Measurements from ENCODE around the gene TMEM218. TPM values are rescaled to one million over a fixed set of nuclear protein-coding genes. Genes with fewer than 3 reads are reported as not detected.

The TMEM218 gene
- total RNA-seq, 1 experiment from 2014 or later: 14.3 TPM

GRCh38 chr11:125086633-125087296 lies 24.7 kb downstream of the TMEM218 start:
- Histone ChIP-seq H3K9ac (ENCODE audit: extremely low read depth, insufficient read length, low read length) (no peak overlapping the region), H3K9me3 (ENCODE audit: control insufficient read depth, low read depth, low read length) (no peaks in the 10 kb centered on the region), H2BK12ac (ENCODE audit: insufficient read length, low read depth, low read length) (no peak overlapping the region), H3K23ac (ENCODE audit: insufficient read length, low read depth, low read length) (no peak overlapping the region), H3K18ac (ENCODE audit: insufficient read length, low read depth, low read length) (no peak overlapping the region), H2AK5ac (ENCODE audit: insufficient read length, low read length) (no peak overlapping the region), H3K23me2 (ENCODE audit: insufficient read length, low read depth, low read length, poor library complexity, severe bottlenecking) (no peaks in the 10 kb centered on the region), H4K20me1 (ENCODE audit: control insufficient read depth, insufficient read depth, insufficient read length) (no peaks in the 10 kb centered on the region), H3T11ph (ENCODE audit: low read length) (no peak overlapping the region), H3K27ac (ENCODE audit: insufficient read length, low read depth, low read length) (no peak overlapping the region), H2BK20ac (ENCODE audit: low read depth, low read length, poor library complexity, severe bottlenecking) (no peak overlapping the region), H3K56ac (ENCODE audit: insufficient read length, low read depth, low read length) (no peak overlapping the region), H3K79me1 (ENCODE audit: insufficient read depth, low read depth, low read length, poor library complexity, severe bottlenecking) (no peaks in the 10 kb centered on the region), H4K5ac (ENCODE audit: insufficient read length, low read depth, low read length) (no peak overlapping the region), H3K4ac (ENCODE audit: low read depth, low read length) (no peak overlapping the region), H2BK15ac (ENCODE audit: low read depth, low read length) (no peak overlapping the region), H3K4me2 (ENCODE audit: insufficient read depth, insufficient read length, low read length) (no peak overlapping the region), H3K27me3 (ENCODE audit: insufficient read depth, low read length) (no peaks in the 10 kb centered on the region), H2AFZ (ENCODE audit: low read length) (no peak overlapping the region), H4K91ac (ENCODE audit: insufficient read length, low read depth, low read length) (no peak overlapping the region), H2BK120ac (ENCODE audit: low read depth, low read length, poor library complexity, severe bottlenecking) (no peak overlapping the region), H2BK5ac (ENCODE audit: insufficient read length, low read length) (no peak overlapping the region), H3K4me1 (ENCODE audit: insufficient read depth, low read length) (no peaks in the 10 kb centered on the region; the same call in 1 of the 2 replicates), H4K8ac (replicated peaks; ENCODE audit: insufficient read length, low read depth, low read length) (no peak overlapping the region), H3K79me2 (ENCODE audit: insufficient read depth, low read length) (no peaks in the 10 kb centered on the region), H3K14ac (ENCODE audit: insufficient read depth, low read length) (no peak overlapping the region; the same call in 1 of the 2 replicates)
- DNase-seq: no peak
- Mint-ChIP-seq H3K36me3 (ENCODE audit: insufficient read depth in 1 of 3, low read depth in 3 of 3) (peaks cover 0 to 6% (median 2%) of the 10 kb centered on the region in 3 experiments; a peak in 3 of 7 replicates), H3K27ac (no peak overlapping the region; a peak in 1 of 7 replicates), H3K4me3 (no peak overlapping the region), H3K27me3 (ENCODE audit: low read depth) (peaks cover 7% of the 10 kb centered on the region), H3K4me1 (peaks cover 5% of the 10 kb centered on the region in 2 experiments), H3K9me3 (no peaks in the 10 kb centered on the region)
- TF ChIP-seq CTCF (conservative IDR thresholded peaks at IDR 0.05): no peak
- no CpG with 5 or more reads among the region's 14 CpGs for WGBS (ENCODE audit: extremely low coverage, insufficient read length, low lambda C conversion rate)

Measured in H9 (cell line).